ENCODE measurements around the gene HDDC2.

The HDDC2 gene

DNA sequence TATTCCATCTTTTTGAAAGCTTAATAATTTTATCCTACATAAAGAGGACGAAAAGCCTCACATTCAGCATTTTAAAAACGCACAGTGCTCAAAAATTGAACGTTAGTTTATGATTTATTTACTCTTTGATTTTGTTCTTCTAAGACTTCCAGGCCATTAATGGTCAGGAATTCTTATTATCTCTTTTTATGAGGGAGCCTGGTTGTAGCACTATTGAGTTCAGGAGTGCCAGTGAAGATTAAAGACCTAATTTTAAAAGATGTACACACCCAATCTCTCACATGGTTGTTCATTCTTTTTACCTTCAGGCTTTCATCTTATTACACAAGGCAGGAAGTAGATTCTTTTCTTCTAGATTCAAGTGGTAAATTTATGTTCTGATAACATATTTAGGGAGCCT lies 68.6 kb downstream of the HDDC2 start:
- no peaks in the 10 kb centered on the region for H3K4me1 ChIP-seq (ENCODE audit: control insufficient read depth, insufficient read depth, low read depth, low read length)
- 100% methylated on average over 3 of the region's 3 CpGs for WGBS
- no peak overlapping the region for H2BK15ac ChIP-seq (ENCODE audit: low read depth, poor library complexity, severe bottlenecking)
- no peak overlapping the region for H2BK120ac ChIP-seq (ENCODE audit: low read depth, low read length)
- H3K4me3 ChIP-seq (ENCODE audit: insufficient read depth in 1 of 2, low read depth in 1 of 2, low read length in 2 of 2), result no peak overlapping the region
- H3K4ac ChIP-seq (ENCODE audit: low read depth in 1 of 2, low read length in 2 of 2), result no peak overlapping the region
- H3K9me3 ChIP-seq (ENCODE audit: control insufficient read depth, low read length), result no peaks in the 10 kb centered on the region
- no peak overlapping the region for H2BK12ac ChIP-seq (ENCODE audit: low read length in 2 of 2)
- no peak overlapping the region for H3K23ac ChIP-seq (ENCODE audit: low read length in 2 of 2)
- H4K91ac ChIP-seq (ENCODE audit: low read length), result no peak overlapping the region
- no peak overlapping the region for H3K27ac ChIP-seq (ENCODE audit: low read length, poor library complexity, severe bottlenecking)
- H3K18ac ChIP-seq (ENCODE audit: low read depth in 1 of 2, low read length in 2 of 2), result no peak overlapping the region
- no peak overlapping the region for H2BK5ac ChIP-seq (ENCODE audit: low read depth, low read length, poor library complexity, severe bottlenecking)
- no peak overlapping the region for H2AK5ac ChIP-seq (ENCODE audit: low read length, severe bottlenecking)
- no peaks in the 10 kb centered on the region for H3K36me3 ChIP-seq (ENCODE audit: control insufficient read depth in 1 of 2, insufficient read depth in 2 of 2, low read depth in 1 of 2, low read length in 2 of 2)
- H3K79me1 ChIP-seq (replicated peaks; ENCODE audit: low read length, poor library complexity, severe bottlenecking), result peaks cover 3% of the 10 kb centered on the region
- H3K4me2 ChIP-seq (ENCODE audit: low read length, poor library complexity, severe bottlenecking), result no peak overlapping the region
- no peak overlapping the region for H2AFZ ChIP-seq (ENCODE audit: low read depth, low read length)
- no peak for DNase-seq
- H3K14ac ChIP-seq (ENCODE audit: low read length in 2 of 2), result no peak overlapping the region
- no peak overlapping the region for H3K9ac ChIP-seq (ENCODE audit: low read length)
- H3K27me3 ChIP-seq (ENCODE audit: control insufficient read depth in 1 of 2, insufficient read depth in 1 of 2, low read length in 2 of 2), result no peaks in the 10 kb centered on the region
- no peak overlapping the region for H4K8ac ChIP-seq (ENCODE audit: low read length)

DNA sequence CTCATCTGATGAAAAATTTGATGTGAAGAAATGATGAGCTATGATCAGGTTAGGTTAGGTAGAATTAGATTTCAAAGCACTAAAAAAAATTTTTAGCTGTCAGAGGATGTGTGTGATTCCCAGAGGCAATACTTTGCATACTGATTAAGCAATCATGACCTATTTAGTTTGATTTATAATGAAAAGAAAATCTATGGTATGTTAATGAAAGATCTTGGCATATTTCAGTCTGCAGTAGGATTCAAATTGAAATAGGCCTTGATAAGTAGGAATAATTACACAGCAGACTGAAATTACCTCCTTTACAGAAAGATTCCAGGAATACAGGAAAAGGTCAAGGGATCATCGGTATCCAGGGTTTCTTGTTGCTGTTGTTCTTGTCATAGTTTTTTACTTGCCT lies 69.3 kb downstream of the HDDC2 start:
- Histone ChIP-seq H4K8ac (ENCODE audit: low read length) (no peak overlapping the region), H2BK12ac (ENCODE audit: low read length in 2 of 2) (no peak overlapping the region), H2AK5ac (ENCODE audit: low read length, severe bottlenecking) (no peak overlapping the region), H2BK15ac (ENCODE audit: low read depth, poor library complexity, severe bottlenecking) (no peak overlapping the region), H3K9me3 (ENCODE audit: control insufficient read depth, low read length) (no peaks in the 10 kb centered on the region), H3K36me3 (ENCODE audit: control insufficient read depth in 1 of 2, insufficient read depth in 2 of 2, low read depth in 1 of 2, low read length in 2 of 2) (no peaks in the 10 kb centered on the region), H4K91ac (ENCODE audit: low read length) (no peak overlapping the region), H3K14ac (ENCODE audit: low read length in 2 of 2) (no peak overlapping the region), H3K27me3 (ENCODE audit: control insufficient read depth in 1 of 2, insufficient read depth in 1 of 2, low read length in 2 of 2) (no peaks in the 10 kb centered on the region), H2AFZ (ENCODE audit: low read depth, low read length) (no peak overlapping the region), H3K79me1 (replicated peaks; ENCODE audit: low read length, poor library complexity, severe bottlenecking) (peaks cover 3% of the 10 kb centered on the region), H3K4ac (ENCODE audit: low read depth in 1 of 2, low read length in 2 of 2) (no peak overlapping the region), H2BK5ac (ENCODE audit: low read depth, low read length, poor library complexity, severe bottlenecking) (no peak overlapping the region), H3K18ac (ENCODE audit: low read depth in 1 of 2, low read length in 2 of 2) (no peak overlapping the region), H3K9ac (ENCODE audit: low read length) (no peak overlapping the region), H3K4me3 (ENCODE audit: insufficient read depth in 1 of 2, low read depth in 1 of 2, low read length in 2 of 2) (no peak overlapping the region), H3K27ac (ENCODE audit: low read length, poor library complexity, severe bottlenecking) (no peak overlapping the region), H2BK120ac (ENCODE audit: low read depth, low read length) (no peak overlapping the region), H3K4me1 (ENCODE audit: control insufficient read depth, insufficient read depth, low read depth, low read length) (no peaks in the 10 kb centered on the region), H3K4me2 (ENCODE audit: low read length, poor library complexity, severe bottlenecking) (no peak overlapping the region), H3K23ac (ENCODE audit: low read length in 2 of 2) (no peak overlapping the region)
- DNase-seq, result peak; percentile 6
- no CpG with 5 or more reads among the region's 1 CpG for WGBS

DNA sequence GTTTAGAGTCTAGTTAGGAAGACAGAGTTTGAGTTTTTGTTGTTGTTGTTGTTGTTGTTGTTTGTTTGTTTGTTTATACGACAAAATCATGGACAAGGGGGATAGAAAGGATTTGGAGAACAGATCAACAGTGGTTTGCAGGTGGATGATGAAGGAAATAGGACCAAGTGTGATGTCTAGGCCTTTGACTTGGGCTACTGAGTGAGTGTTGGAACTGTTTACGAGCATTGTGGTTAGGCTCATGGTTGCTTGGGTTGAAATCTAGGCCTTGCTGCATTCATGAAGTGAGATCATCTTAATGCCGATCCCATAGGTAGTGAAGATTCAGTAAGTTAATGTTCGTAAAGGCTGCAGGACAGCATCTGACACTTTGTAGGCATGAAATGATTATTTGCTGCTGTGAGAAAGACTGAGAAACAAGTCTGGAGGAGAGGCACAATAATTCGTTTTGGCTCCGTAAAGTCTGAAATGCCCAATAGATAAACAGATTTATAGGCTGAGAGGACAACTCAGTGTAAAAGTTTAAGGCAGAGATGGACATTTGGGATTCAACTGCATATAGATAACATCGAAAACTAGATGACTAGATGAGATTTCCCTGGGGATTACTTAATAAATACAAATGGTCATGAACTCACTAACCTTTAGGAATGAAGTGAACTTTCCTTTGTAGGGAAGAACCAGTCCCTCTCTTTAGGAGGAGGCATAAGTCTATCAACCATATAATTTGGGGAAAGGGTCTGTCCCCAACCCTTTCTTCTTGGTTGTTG lies 70.0 kb downstream of the HDDC2 start:
- no peaks in the 10 kb centered on the region for H3K4me1 ChIP-seq (ENCODE audit: control insufficient read depth, insufficient read depth, low read depth, low read length)
- DNase-seq, result no peak
- H3K23ac ChIP-seq (ENCODE audit: low read length in 2 of 2), result no peak overlapping the region
- H4K91ac ChIP-seq (ENCODE audit: low read length), result no peak overlapping the region
- H3K27ac ChIP-seq (ENCODE audit: low read length, poor library complexity, severe bottlenecking), result no peak overlapping the region
- no peak overlapping the region for H2BK15ac ChIP-seq (ENCODE audit: low read depth, poor library complexity, severe bottlenecking)
- no peak overlapping the region for H3K14ac ChIP-seq (ENCODE audit: low read length in 2 of 2)
- H2BK12ac ChIP-seq (ENCODE audit: low read length in 2 of 2), result no peak overlapping the region
- H4K8ac ChIP-seq (ENCODE audit: low read length), result no peak overlapping the region
- H3K9ac ChIP-seq (ENCODE audit: low read length), result no peak overlapping the region
- H3K36me3 ChIP-seq (ENCODE audit: control insufficient read depth in 1 of 2, insufficient read depth in 2 of 2, low read depth in 1 of 2, low read length in 2 of 2), result no peaks in the 10 kb centered on the region
- no peak overlapping the region for H2AK5ac ChIP-seq (ENCODE audit: low read length, severe bottlenecking)
- H2BK5ac ChIP-seq (ENCODE audit: low read depth, low read length, poor library complexity, severe bottlenecking), result no peak overlapping the region
- no peaks in the 10 kb centered on the region for H3K9me3 ChIP-seq (ENCODE audit: control insufficient read depth, low read length)
- H2BK120ac ChIP-seq (ENCODE audit: low read depth, low read length), result no peak overlapping the region
- no peak overlapping the region for H3K18ac ChIP-seq (ENCODE audit: low read depth in 1 of 2, low read length in 2 of 2)
- no peak overlapping the region for H3K4me2 ChIP-seq (ENCODE audit: low read length, poor library complexity, severe bottlenecking)
- no peaks in the 10 kb centered on the region for H3K27me3 ChIP-seq (ENCODE audit: control insufficient read depth in 1 of 2, insufficient read depth in 1 of 2, low read length in 2 of 2)
- H2AFZ ChIP-seq (ENCODE audit: low read depth, low read length), result no peak overlapping the region
- peaks cover 5% of the 10 kb centered on the region for H3K79me1 ChIP-seq (replicated peaks; ENCODE audit: low read length, poor library complexity, severe bottlenecking)
- H3K4me3 ChIP-seq (ENCODE audit: insufficient read depth in 1 of 2, low read depth in 1 of 2, low read length in 2 of 2), result no peak overlapping the region
- WGBS, result 86% methylated on average over 6 of the region's 7 CpGs
- H3K4ac ChIP-seq (ENCODE audit: low read depth in 1 of 2, low read length in 2 of 2), result no peak overlapping the region

DNA sequence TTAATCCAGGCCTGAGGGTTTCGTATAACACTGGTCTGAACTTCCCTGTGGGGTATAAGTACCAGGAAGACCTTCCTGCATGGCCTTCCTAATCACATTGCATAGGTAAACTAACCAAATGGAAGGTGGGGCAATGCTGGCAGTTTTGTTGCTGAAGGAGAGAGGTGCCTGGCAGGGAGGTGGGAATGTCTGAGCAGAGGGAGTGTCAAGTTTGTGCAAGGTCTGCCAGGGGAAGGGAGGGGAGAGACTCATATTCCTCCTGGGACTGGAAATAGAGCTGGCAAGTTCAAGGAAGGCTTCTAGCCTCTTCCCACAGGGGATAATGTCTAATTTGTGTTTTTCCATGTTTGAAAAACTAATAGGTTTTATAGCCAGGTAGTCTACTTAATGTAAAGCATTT lies 70.6 kb downstream of the HDDC2 start:
- Histone ChIP-seq H2AFZ (ENCODE audit: low read depth, low read length) (no peak overlapping the region), H2BK12ac (ENCODE audit: low read length in 2 of 2) (no peak overlapping the region), H2BK15ac (ENCODE audit: low read depth, poor library complexity, severe bottlenecking) (no peak overlapping the region), H3K9ac (ENCODE audit: low read length) (no peak overlapping the region), H3K79me1 (replicated peaks; ENCODE audit: low read length, poor library complexity, severe bottlenecking) (peaks cover 3% of the 10 kb centered on the region), H2BK120ac (ENCODE audit: low read depth, low read length) (no peak overlapping the region), H3K4me1 (ENCODE audit: control insufficient read depth, insufficient read depth, low read depth, low read length) (no peaks in the 10 kb centered on the region), H2AK5ac (ENCODE audit: low read length, severe bottlenecking) (no peak overlapping the region), H3K4me2 (ENCODE audit: low read length, poor library complexity, severe bottlenecking) (no peak overlapping the region), H3K36me3 (ENCODE audit: control insufficient read depth in 1 of 2, insufficient read depth in 2 of 2, low read depth in 1 of 2, low read length in 2 of 2) (no peaks in the 10 kb centered on the region), H3K27me3 (ENCODE audit: control insufficient read depth in 1 of 2, insufficient read depth in 1 of 2, low read length in 2 of 2) (no peaks in the 10 kb centered on the region), H4K91ac (ENCODE audit: low read length) (no peak overlapping the region), H3K4me3 (ENCODE audit: insufficient read depth in 1 of 2, low read depth in 1 of 2, low read length in 2 of 2) (no peak overlapping the region), H3K14ac (ENCODE audit: low read length in 2 of 2) (peak overlapping the region in 1 of 2 experiments; percentile 4), H3K18ac (ENCODE audit: low read depth in 1 of 2, low read length in 2 of 2) (no peak overlapping the region), H4K8ac (ENCODE audit: low read length) (no peak overlapping the region), H3K23ac (ENCODE audit: low read length in 2 of 2) (no peak overlapping the region), H3K9me3 (ENCODE audit: control insufficient read depth, low read length) (no peaks in the 10 kb centered on the region), H2BK5ac (ENCODE audit: low read depth, low read length, poor library complexity, severe bottlenecking) (no peak overlapping the region), H3K4ac (ENCODE audit: low read depth in 1 of 2, low read length in 2 of 2) (no peak overlapping the region), H3K27ac (ENCODE audit: low read length, poor library complexity, severe bottlenecking) (no peak overlapping the region)
- DNase-seq, result no peak
- WGBS, result 100% methylated on average over 1 of the region's 1 CpG

Data from mesenchymal stem cell (in vitro differentiated cells and primary cell).